ENCODE measurements around the gene FBXL7. TPM values are rescaled to one million over a fixed set of nuclear protein-coding genes. Genes with fewer than 3 reads are reported as not detected.
A peak's percentile ranks its signal among the peaks of the same experiment; 100 is the strongest.

FBXL7 gene
- total and polyA plus RNA-seq, 2 experiments from 2014 or later = 3.2 to 7.5 TPM

DNA sequence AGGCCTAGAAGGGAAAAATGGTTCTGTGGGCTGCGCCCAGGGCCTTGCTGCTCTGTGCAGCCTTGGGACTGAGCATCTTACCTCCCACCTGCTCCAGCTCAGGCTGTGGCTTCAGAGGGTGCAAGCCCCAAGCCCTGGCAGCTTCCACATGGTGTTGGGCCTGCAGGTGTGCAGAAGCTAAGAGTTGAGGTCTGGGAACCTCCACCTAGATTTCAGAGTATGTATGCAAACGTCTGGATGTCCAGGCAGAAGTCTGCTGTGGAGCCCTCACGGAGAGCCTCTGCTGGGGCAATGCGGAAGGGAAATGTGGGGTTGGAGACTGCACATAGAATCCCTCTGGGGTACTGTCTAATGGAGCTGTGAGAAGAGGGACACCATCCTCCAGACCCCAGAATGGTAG is 36.0 kb downstream of the FBXL7 start:
- TF ChIP-seq EZH2phosphoT487 (IDR thresholded peaks at IDR 0.05; ENCODE audit: insufficient read depth, low read depth) (no peak), EZH2 (IDR thresholded peaks at IDR 0.05; ENCODE audit: insufficient read depth, poor library complexity, severe bottlenecking) (no peak)
- no peak for DNase-seq
- Histone ChIP-seq H3K4me1 (ENCODE audit: insufficient read depth) (peaks cover 22% of the 10 kb centered on the region), H2AFZ (no peak overlapping the region), H3F3A (ENCODE audit: insufficient read depth) (peaks cover 17% of the 10 kb centered on the region), H3K27ac (no peak overlapping the region), H3K36me3 (ENCODE audit: low read depth) (no peaks in the 10 kb centered on the region), H3K27me3 (replicated peaks; ENCODE audit: insufficient read depth) (no peaks in the 10 kb centered on the region), H3K9me3 (ENCODE audit: low read depth) (no peaks in the 10 kb centered on the region), H4K20me1 (ENCODE audit: insufficient read depth) (no peaks in the 10 kb centered on the region), H3K4me2 (ENCODE audit: unreplicated experiment) (no peak overlapping the region), H3K4me3 (no peak overlapping the region), H3K9me2 (ENCODE audit: insufficient read depth) (no peaks in the 10 kb centered on the region), H3K9ac (no peak overlapping the region), H3K79me2 (ENCODE audit: insufficient read depth) (peaks cover 85% of the 10 kb centered on the region)
- 87 to 92% methylated on average over 4 of the region's 4 CpGs for WGBS, 2 experiments (ENCODE audit: low coverage in 1 of 2, low lambda C conversion rate in 2 of 2, missing lambda C conversion rate in 2 of 2)
- in situ Hi-C loops (cut with MboI) = no loop called here

DNA sequence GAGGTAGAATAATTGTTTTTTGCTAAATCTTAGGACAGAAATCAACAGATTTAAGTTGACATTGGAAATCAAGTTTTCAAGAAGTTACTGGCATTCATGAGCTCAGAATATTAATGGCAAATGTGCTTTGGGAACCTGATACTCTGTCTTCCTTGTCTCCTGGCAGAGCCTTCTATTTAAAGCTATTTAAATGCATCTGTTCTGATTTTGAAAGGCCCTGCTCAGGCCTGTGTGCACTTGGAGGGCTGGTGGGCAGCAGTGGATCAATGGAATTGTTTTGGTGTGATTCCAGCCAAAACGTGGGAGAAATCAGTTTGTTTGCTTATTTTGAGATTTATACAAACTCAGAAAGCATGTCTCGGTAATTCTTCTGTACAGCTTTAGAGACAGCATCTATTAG is 38.5 kb downstream of the FBXL7 start:
- no peak for DNase-seq
- H3K36me3 ChIP-seq (ENCODE audit: low read depth) = no peaks in the 10 kb centered on the region
- no peaks in the 10 kb centered on the region for H4K20me1 ChIP-seq (ENCODE audit: insufficient read depth)
- no peaks in the 10 kb centered on the region for H3K9me3 ChIP-seq (ENCODE audit: low read depth)
- 53 to 56% methylated on average over 2 of the region's 2 CpGs for WGBS, 2 experiments (ENCODE audit: low coverage in 1 of 2, low lambda C conversion rate in 2 of 2, missing lambda C conversion rate in 2 of 2)
- peaks cover 11% of the 10 kb centered on the region for H3K4me1 ChIP-seq (ENCODE audit: insufficient read depth)
- no peak for TF ChIP-seq EZH2phosphoT487 (IDR thresholded peaks at IDR 0.05; ENCODE audit: insufficient read depth, low read depth)
- TF ChIP-seq EZH2 (IDR thresholded peaks at IDR 0.05; ENCODE audit: insufficient read depth, poor library complexity, severe bottlenecking) = no peak
- no peak overlapping the region for H3K9ac ChIP-seq
- H3K4me2 ChIP-seq (ENCODE audit: unreplicated experiment) = no peak overlapping the region
- no peak overlapping the region for H2AFZ ChIP-seq
- peaks cover 4% of the 10 kb centered on the region; the same call in 1 of the 2 replicates for H3F3A ChIP-seq (ENCODE audit: insufficient read depth)
- H3K27me3 ChIP-seq (replicated peaks; ENCODE audit: insufficient read depth) = no peaks in the 10 kb centered on the region
- no peak overlapping the region for H3K27ac ChIP-seq
- in situ Hi-C loops (cut with MboI) = no loop called here
- peaks cover 86% of the 10 kb centered on the region for H3K79me2 ChIP-seq (ENCODE audit: insufficient read depth)
- no peak overlapping the region for H3K4me3 ChIP-seq
- H3K9me2 ChIP-seq (ENCODE audit: insufficient read depth) = no peaks in the 10 kb centered on the region

DNA sequence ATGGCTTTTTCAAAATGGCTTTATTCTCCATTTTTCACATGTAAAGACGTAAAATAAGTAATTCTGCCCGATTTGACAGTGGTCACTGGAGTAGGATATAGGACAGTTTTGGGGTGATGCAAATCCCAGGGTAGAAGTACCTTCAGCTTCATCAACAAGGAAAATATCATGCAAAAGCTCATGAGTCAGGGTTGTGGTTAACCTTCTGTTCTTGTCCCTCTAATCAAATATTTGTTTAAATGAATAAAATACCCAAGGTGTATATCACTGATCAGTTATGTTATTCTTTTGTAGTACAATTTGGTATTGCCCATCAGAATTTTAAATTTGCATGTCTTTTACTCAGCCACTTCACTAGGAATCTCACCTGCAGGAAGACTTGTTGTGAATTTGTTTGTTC is 40.0 kb downstream of the FBXL7 start:
- H3K27ac ChIP-seq = no peak overlapping the region
- 96 to 97% methylated on average over 2 of the region's 2 CpGs for WGBS, 2 experiments (ENCODE audit: low coverage in 1 of 2, low lambda C conversion rate in 2 of 2, missing lambda C conversion rate in 2 of 2)

DNA sequence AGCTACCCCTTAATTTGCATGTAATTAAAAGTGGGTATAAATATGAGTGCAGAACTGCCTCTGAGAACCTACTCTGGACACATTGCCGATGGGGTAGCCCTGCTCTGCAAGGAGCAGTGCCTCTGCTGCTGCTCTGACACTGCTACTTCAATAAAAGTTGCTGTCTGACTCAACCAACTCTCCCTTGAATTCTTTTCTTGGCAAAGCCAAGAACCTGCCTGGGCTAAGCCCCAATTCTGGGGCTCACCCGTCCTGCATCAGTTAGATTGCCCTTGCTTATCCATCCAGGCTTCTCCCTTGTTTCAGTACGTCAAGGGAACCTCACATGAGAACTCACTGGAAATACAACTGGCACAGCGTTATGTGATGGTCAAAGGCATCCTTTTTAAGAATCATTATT is 44.1 kb downstream of the FBXL7 start:
- H4K20me1 ChIP-seq (ENCODE audit: insufficient read depth) = no peaks in the 10 kb centered on the region
- H2AFZ ChIP-seq = no peak overlapping the region
- WGBS, 2 experiments (ENCODE audit: low coverage in 1 of 2, low lambda C conversion rate in 2 of 2, missing lambda C conversion rate in 2 of 2) = 97 to 99% methylated on average over 4 of the region's 4 CpGs
- H3K9me2 ChIP-seq (ENCODE audit: insufficient read depth) = no peaks in the 10 kb centered on the region
- H3K9ac ChIP-seq = no peak overlapping the region
- DNase-seq = no peak
- TF ChIP-seq EZH2phosphoT487 (IDR thresholded peaks at IDR 0.05; ENCODE audit: insufficient read depth, low read depth) (no peak), EZH2 (IDR thresholded peaks at IDR 0.05; ENCODE audit: insufficient read depth, poor library complexity, severe bottlenecking) (no peak)
- H3F3A ChIP-seq (ENCODE audit: insufficient read depth) = no peaks in the 10 kb centered on the region
- H3K4me3 ChIP-seq = no peak overlapping the region
- H3K9me3 ChIP-seq (ENCODE audit: low read depth) = no peaks in the 10 kb centered on the region
- peaks cover 70% of the 10 kb centered on the region for H3K79me2 ChIP-seq (ENCODE audit: insufficient read depth)
- no peak overlapping the region for H3K4me2 ChIP-seq (ENCODE audit: unreplicated experiment)
- in situ Hi-C loops (cut with MboI) = no loop called here
- H3K27me3 ChIP-seq (replicated peaks; ENCODE audit: insufficient read depth) = no peaks in the 10 kb centered on the region
- peaks cover 7% of the 10 kb centered on the region; the same call in 1 of the 2 replicates for H3K4me1 ChIP-seq (ENCODE audit: insufficient read depth)
- H3K27ac ChIP-seq = no peak overlapping the region
- H3K36me3 ChIP-seq (ENCODE audit: low read depth) = no peaks in the 10 kb centered on the region

More for the DNA sequence above, 40.0 kb downstream of the FBXL7 start:
- Histone ChIP-seq H3K4me1 (ENCODE audit: insufficient read depth) (peaks cover 7% of the 10 kb centered on the region; the same call in 1 of the 2 replicates), H3K36me3 (ENCODE audit: low read depth) (no peaks in the 10 kb centered on the region), H3F3A (ENCODE audit: insufficient read depth) (no peaks in the 10 kb centered on the region), H3K27me3 (replicated peaks; ENCODE audit: insufficient read depth) (no peaks in the 10 kb centered on the region), H3K9me2 (ENCODE audit: insufficient read depth) (no peaks in the 10 kb centered on the region), H3K79me2 (ENCODE audit: insufficient read depth) (peaks cover 93% of the 10 kb centered on the region), H3K9ac (no peak overlapping the region), H3K9me3 (ENCODE audit: low read depth) (no peaks in the 10 kb centered on the region), H3K4me2 (ENCODE audit: unreplicated experiment) (no peak overlapping the region), H3K4me3 (no peak overlapping the region), H4K20me1 (ENCODE audit: insufficient read depth) (no peaks in the 10 kb centered on the region), H2AFZ (no peak overlapping the region)
- DNase-seq = peak; percentile 11
- TF ChIP-seq EZH2 (IDR thresholded peaks at IDR 0.05; ENCODE audit: insufficient read depth, poor library complexity, severe bottlenecking) (no peak), EZH2phosphoT487 (IDR thresholded peaks at IDR 0.05; ENCODE audit: insufficient read depth, low read depth) (no peak)
- in situ Hi-C loops (cut with MboI) = no loop called here

DNA sequence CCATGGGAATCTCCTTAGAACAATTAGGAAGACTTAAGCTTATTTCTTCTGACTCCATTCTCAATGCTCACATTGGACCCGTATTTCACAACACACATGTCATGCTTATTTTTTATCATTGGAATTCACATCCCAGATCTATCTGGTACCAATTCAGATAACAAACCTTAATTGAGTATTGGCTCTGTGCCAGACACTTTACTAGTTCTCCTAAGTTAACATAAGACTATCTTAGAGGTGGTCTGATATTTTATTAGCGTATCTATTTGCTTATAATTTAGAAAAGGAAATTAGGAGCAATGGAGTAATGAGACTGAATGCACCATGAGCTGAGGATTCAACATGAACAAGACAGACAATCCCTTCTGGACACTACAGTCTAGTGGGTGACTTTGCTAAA is 45.1 kb downstream of the FBXL7 start:
- no peak for DNase-seq
- in situ Hi-C loops (cut with MboI) = no loop called here
- 81 to 88% methylated on average over 2 of the region's 2 CpGs for WGBS, 2 experiments (ENCODE audit: low coverage in 1 of 2, low lambda C conversion rate in 2 of 2, missing lambda C conversion rate in 2 of 2)
- Histone ChIP-seq H3F3A (ENCODE audit: insufficient read depth) (no peaks in the 10 kb centered on the region), H3K79me2 (ENCODE audit: insufficient read depth) (peaks cover 59% of the 10 kb centered on the region), H3K4me1 (ENCODE audit: insufficient read depth) (0 out of 2 replicates have a peak, but pooled peaks cover 2% of the 10 kb centered on the region), H3K9ac (no peak overlapping the region), H3K27ac (no peak overlapping the region), H2AFZ (no peak overlapping the region), H4K20me1 (ENCODE audit: insufficient read depth) (no peaks in the 10 kb centered on the region), H3K27me3 (replicated peaks; ENCODE audit: insufficient read depth) (no peaks in the 10 kb centered on the region), H3K9me3 (ENCODE audit: low read depth) (no peaks in the 10 kb centered on the region), H3K9me2 (ENCODE audit: insufficient read depth) (no peaks in the 10 kb centered on the region), H3K4me2 (ENCODE audit: unreplicated experiment) (no peak overlapping the region), H3K4me3 (no peak overlapping the region), H3K36me3 (ENCODE audit: low read depth) (no peaks in the 10 kb centered on the region)
- TF ChIP-seq EZH2 (IDR thresholded peaks at IDR 0.05; ENCODE audit: insufficient read depth, poor library complexity, severe bottlenecking) = no peak
- TF ChIP-seq EZH2phosphoT487 (IDR thresholded peaks at IDR 0.05; ENCODE audit: insufficient read depth, low read depth) = no peak

Measured in GM23248 (cell line).